ENCODE results near the gene LBHD1. TPM values are rescaled to one million over a fixed set of nuclear protein-coding genes. Genes with fewer than 3 reads are reported as not detected.
"Not testable (repeated sequence)": the region's sequence is repeated elsewhere in the genome, so short reads cannot be mapped to it uniquely, and the experiment has no call there.

LBHD1 gene
- total RNA-seq, 3 donors from 2014 or later: 17.0 to 22.2 (median 19.2) TPM

DNA sequence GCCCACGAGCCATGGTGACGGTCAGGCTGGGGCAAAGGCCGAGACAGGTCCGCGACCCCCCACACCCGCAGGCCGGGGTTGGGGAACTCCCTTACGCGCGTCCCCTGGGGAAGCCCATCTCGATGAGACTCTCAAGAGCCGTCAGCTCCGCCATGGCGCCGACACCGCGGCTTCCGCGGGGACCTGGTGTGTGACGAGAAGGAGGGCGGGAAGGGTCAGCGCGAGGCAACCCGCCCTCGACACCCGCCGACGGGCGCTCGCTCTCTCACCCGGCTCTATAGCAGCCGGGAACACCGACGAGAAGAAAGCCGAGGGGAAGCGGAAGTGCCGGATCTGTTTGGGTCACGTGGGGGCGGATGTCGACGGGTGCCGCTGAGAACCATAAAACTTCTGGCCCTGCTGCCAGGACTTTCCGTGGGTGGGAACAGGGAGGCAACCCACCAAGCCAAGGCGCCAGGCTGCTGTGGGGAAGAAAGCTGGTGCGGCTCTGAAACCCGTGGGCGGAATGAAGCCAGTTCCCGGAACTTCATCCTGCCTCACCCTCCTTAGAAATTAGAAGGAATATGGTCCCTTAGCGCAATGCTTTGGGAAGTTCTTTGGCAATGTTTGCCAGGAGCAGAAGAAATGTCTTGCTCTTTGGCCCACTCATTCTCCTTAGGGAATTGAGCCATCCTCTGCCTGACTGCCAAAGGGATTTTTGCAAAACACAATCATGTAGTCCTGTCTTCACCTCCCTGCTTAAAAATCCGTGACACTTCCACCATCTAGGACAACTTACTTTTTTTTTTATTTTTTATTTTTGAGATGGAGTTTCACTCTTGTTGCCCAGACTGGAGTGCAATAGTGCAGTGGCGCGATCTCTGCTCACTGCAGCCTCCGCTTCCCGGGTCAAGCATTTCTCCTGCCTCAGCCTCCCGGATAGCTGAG, 7.0 kb upstream of the LBHD1 start, which contains the start of gene UBXN1:
UBXN1 (minus strand) TSS at position 304 of the 927 bp plus-strand sequence; CDS start at position 154, 150 bp downstream.
- no peaks in the 10 kb centered on the region for H3K27me3 Mint-ChIP-seq (ENCODE audit: low read depth)
- DNase-seq (peak; percentile 78), ATAC-seq (peak; percentile 86 to 90)
- H3K4me3 Mint-ChIP-seq: peak within 1 kb of the TSS; percentile 90
- peaks cover 13% of the 10 kb centered on the region for H3K36me3 Mint-ChIP-seq (ENCODE audit: insufficient read depth)
- no peaks in the 10 kb centered on the region for H3K9me3 Mint-ChIP-seq
- peaks cover 26% of the 10 kb centered on the region for H3K4me1 Mint-ChIP-seq (ENCODE audit: low read depth)

GRCh38 chr11:62678433-62678769, 6.3 kb upstream of the LBHD1 start:
- ATAC-seq (no peak), DNase-seq (no peak)
- Mint-ChIP-seq H3K9me3 (no peaks in the 10 kb centered on the region), H3K4me1 (ENCODE audit: low read depth) (peaks cover 26% of the 10 kb centered on the region), H3K4me3 (peak overlapping the region; percentile 90), H3K27me3 (ENCODE audit: low read depth) (no peaks in the 10 kb centered on the region), H3K36me3 (ENCODE audit: insufficient read depth) (peaks cover 13% of the 10 kb centered on the region)

DNA sequence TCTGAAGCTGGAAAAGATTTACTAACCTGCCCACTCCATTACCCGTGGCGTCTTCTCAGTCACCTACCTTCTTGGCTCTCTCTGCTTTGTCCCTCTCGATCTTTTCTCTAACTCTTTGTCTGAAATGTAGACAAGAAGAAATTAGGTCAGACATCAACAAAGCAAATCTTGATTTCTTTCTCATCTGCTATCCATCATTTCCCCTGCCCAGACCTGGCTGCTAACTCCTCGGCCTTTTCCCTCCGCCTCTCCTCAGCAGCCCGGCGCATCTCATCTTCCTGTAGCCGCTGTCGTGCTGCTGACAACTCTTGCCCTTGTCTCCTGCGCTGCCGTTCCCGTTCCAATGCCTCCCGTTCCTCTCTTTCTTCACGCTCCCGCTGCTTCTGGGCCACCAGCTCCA, 5.6 kb upstream of the LBHD1 start:
- Mint-ChIP-seq H3K27me3 (ENCODE audit: low read depth) (no peaks in the 10 kb centered on the region), H3K4me3 (peak overlapping the region; percentile 90), H3K9me3 (no peaks in the 10 kb centered on the region), H3K36me3 (ENCODE audit: insufficient read depth) (peaks cover 13% of the 10 kb centered on the region), H3K4me1 (ENCODE audit: low read depth) (peaks cover 29% of the 10 kb centered on the region)
- no peak for DNase-seq
- ATAC-seq: no peak

- no peak for ATAC-seq
- Mint-ChIP-seq H3K36me3 (ENCODE audit: insufficient read depth) (peaks cover 13% of the 10 kb centered on the region), H3K27me3 (ENCODE audit: low read depth) (no peaks in the 10 kb centered on the region)
Measured at GRCh38 chr11:62677156-62677555, 5.1 kb upstream of the LBHD1 start.

GRCh38 chr11:62676698-62677097, 4.6 kb upstream of the LBHD1 start:
- peaks cover 13% of the 10 kb centered on the region for H3K36me3 Mint-ChIP-seq (ENCODE audit: insufficient read depth)
- no peaks in the 10 kb centered on the region for H3K9me3 Mint-ChIP-seq
- DNase-seq (no peak), ATAC-seq (no peak)
- H3K27me3 Mint-ChIP-seq (ENCODE audit: low read depth): no peaks in the 10 kb centered on the region
- peaks cover 35% of the 10 kb centered on the region for H3K4me1 Mint-ChIP-seq (ENCODE audit: low read depth)
- peak overlapping the region; percentile 90 for H3K4me3 Mint-ChIP-seq

More at GRCh38 chr11:62677156-62677555, 5.1 kb upstream of the LBHD1 start:
- peak overlapping the region; percentile 90 for H3K4me3 Mint-ChIP-seq
- no peak for DNase-seq
- peaks cover 33% of the 10 kb centered on the region for H3K4me1 Mint-ChIP-seq (ENCODE audit: low read depth)
- H3K9me3 Mint-ChIP-seq: no peaks in the 10 kb centered on the region

- not testable (repeated sequence) for ATAC-seq; H3K4me3 Mint-ChIP-seq; DNase-seq; H3K27me3 Mint-ChIP-seq (ENCODE audit: low read depth); H3K9me3 Mint-ChIP-seq
- H3K4me1 Mint-ChIP-seq (ENCODE audit: low read depth): peaks cover 31% of the 10 kb centered on the region
- H3K36me3 Mint-ChIP-seq (ENCODE audit: insufficient read depth): peaks cover 13% of the 10 kb centered on the region
Measured at GRCh38 chr11:62675415-62675814, 3.3 kb upstream of the LBHD1 start.

DNA sequence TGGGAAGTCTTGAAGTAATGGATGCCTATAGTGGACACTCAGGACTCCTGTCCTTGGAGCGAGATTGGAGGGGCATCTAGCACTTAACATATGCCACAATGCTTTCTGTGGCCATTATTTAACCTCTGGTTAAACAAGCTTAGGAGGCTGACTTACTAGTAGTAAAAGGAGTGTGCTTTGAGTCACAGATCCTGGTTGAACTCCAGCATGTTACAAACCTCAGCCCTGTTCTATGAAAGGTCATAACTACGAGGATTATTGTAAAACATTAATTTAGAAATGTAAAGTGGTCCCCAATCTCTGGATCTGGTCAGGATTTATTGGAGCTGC, 1.1 kb upstream of the LBHD1 start:
- H3K4me1 Mint-ChIP-seq (ENCODE audit: low read depth): peaks cover 35% of the 10 kb centered on the region

GRCh38 chr11:62671236-62671607, 845 bp downstream of the LBHD1 start:
- Mint-ChIP-seq H3K4me1 (ENCODE audit: low read depth) (peaks cover 32% of the 10 kb centered on the region), H3K9me3 (no peaks in the 10 kb centered on the region), H3K27me3 (ENCODE audit: low read depth) (no peaks in the 10 kb centered on the region), H3K36me3 (ENCODE audit: insufficient read depth) (peaks cover 19% of the 10 kb centered on the region), H3K4me3 (peak overlapping the region; percentile 98)
- peak; percentile 7 to 15 for ATAC-seq
- DNase-seq: no peak

More for the DNA sequence above, 1.1 kb upstream of the LBHD1 start:
- H3K36me3 Mint-ChIP-seq (ENCODE audit: insufficient read depth): peaks cover 15% of the 10 kb centered on the region
- H3K4me3 Mint-ChIP-seq: peak overlapping the region; percentile 98
- no peak for ATAC-seq
- H3K27me3 Mint-ChIP-seq (ENCODE audit: low read depth): no peaks in the 10 kb centered on the region
- DNase-seq: no peak
- no peaks in the 10 kb centered on the region for H3K9me3 Mint-ChIP-seq

DNA sequence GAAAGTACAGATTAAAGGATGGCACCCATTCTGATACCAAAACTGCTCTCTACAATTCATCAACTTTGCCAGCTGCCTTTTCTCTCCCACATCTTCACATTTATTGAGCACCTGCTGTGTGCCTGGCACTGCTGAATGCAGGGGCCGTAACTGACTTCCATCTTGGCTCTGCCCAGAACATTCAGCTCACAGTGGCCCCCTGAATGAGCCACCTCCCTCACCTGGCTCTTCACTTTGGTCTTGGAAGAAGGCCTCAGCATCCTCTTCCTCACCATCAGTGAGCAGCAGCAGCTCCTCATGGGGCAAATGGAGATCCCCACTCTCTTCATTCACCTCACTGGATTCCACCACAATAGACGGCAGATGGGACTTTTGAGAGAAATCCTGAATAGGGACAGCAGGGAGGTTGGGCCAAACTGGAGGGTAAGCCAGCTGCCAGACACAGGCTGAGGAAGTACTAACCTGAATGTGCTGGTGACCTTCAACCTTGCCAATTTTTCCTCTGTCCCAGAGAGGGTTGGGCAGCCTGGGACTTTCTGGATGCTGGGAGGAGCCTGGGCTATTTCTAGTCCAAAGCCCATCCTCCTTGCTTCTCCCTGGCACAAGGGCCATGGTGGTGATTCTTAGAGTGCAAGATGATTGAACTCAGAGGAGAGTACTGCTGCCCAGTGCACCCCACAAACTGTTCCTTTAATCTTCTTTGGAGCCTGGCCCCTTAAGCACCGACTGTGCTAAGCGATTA, 2.5 kb downstream of the LBHD1 start:
- Mint-ChIP-seq H3K4me3 (peak overlapping the region; percentile 98), H3K36me3 (ENCODE audit: insufficient read depth) (peaks cover 23% of the 10 kb centered on the region), H3K27me3 (ENCODE audit: low read depth) (no peaks in the 10 kb centered on the region), H3K4me1 (ENCODE audit: low read depth) (peaks cover 30% of the 10 kb centered on the region), H3K9me3 (no peaks in the 10 kb centered on the region)
- DNase-seq (no peak), ATAC-seq (no peak)

DNA sequence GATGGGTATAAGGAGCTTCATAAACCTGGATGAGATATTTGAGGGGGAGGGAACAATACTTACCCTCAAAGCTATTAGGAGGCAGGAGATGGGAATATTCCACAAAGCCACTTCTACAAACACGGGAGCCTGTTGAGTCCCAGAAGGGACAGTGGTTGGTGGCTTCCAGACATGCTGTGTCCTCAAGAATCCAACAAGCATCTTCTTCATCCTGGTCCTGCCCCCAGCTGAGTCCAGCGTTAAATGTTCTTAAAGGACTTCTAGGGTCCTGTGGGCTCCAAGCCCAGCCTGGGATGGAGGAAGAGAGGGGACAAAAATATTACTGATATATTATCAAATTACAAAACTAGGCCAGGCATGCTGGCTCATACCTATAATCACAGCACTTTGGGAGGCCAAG, 4.6 kb downstream of the LBHD1 start:
- no peaks in the 10 kb centered on the region for H3K27me3 Mint-ChIP-seq (ENCODE audit: low read depth)
- ATAC-seq (no peak), DNase-seq (no peak)
- peaks cover 33% of the 10 kb centered on the region for H3K4me1 Mint-ChIP-seq (ENCODE audit: low read depth)
- H3K36me3 Mint-ChIP-seq (ENCODE audit: insufficient read depth): peaks cover 26% of the 10 kb centered on the region
- H3K4me3 Mint-ChIP-seq: peak overlapping the region; percentile 98
- no peaks in the 10 kb centered on the region for H3K9me3 Mint-ChIP-seq

DNA sequence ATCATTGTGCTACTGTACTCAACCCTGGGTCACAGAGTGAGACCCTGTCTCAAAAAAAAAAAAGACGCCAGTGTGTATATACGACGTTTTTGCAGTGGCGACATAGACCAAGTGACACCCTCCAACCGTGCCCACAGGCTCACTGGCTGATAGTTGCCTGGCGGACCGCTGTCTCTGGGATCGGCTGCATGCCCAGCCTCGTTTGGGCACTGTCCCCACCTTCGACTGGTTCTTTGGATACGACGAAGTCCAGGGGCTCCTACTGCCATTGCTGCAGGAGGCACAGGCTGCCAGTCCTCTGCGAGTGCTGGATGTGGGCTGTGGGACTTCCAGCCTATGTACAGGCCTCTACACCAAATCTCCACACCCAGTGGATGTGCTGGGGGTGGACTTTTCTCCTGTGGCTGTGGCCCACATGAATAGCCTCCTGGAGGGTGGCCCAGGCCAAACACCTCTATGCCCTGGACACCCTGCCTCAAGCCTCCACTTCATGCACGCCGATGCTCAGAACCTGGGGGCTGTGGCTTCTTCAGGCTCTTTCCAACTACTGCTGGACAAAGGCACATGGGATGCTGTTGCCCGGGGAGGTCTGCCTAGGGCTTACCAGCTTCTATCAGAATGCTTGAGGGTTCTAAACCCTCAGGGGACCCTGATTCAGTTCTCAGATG, 5.7 kb downstream of the LBHD1 start:
- H3K36me3 Mint-ChIP-seq (ENCODE audit: insufficient read depth): peaks cover 26% of the 10 kb centered on the region

GRCh38 chr11:62665599-62666258, 6.3 kb downstream of the LBHD1 start:
- DNase-seq (peak; percentile 63), ATAC-seq (peak; percentile 27 to 38)
- Mint-ChIP-seq H3K4me3 (peak overlapping the region; percentile 98), H3K4me1 (ENCODE audit: low read depth) (peaks cover 30% of the 10 kb centered on the region), H3K27me3 (ENCODE audit: low read depth) (no peaks in the 10 kb centered on the region), H3K36me3 (ENCODE audit: insufficient read depth) (peaks cover 26% of the 10 kb centered on the region), H3K9me3 (no peaks in the 10 kb centered on the region)

More for the DNA sequence above, 5.7 kb downstream of the LBHD1 start:
- DNase-seq (no peak), ATAC-seq (no peak)
- Mint-ChIP-seq H3K27me3 (ENCODE audit: low read depth) (no peaks in the 10 kb centered on the region), H3K9me3 (no peaks in the 10 kb centered on the region), H3K4me3 (peak overlapping the region; percentile 98), H3K4me1 (ENCODE audit: low read depth) (peaks cover 30% of the 10 kb centered on the region)

GRCh38 chr11:62665075-62665598, 6.9 kb downstream of the LBHD1 start, which contains the start of the genes C11orf98 and CSKMT:
Gene C11orf98, minus strand, starts transcription at chr11:62665210. Its CDS starts 41 bp downstream, at chr11:62665169.
Gene CSKMT, plus strand, starts transcription at chr11:62665312. Its CDS starts 568 bp downstream, at chr11:62665880.
- Mint-ChIP-seq H3K36me3 (ENCODE audit: insufficient read depth) (peaks cover 26% of the 10 kb centered on the region), H3K9me3 (no peaks in the 10 kb centered on the region), H3K4me3 (peak within 1 kb of the TSS; percentile 98)

More at GRCh38 chr11:62665075-62665598, 6.9 kb downstream of the LBHD1 start, which contains the start of the genes C11orf98 and CSKMT:
- ATAC-seq (peak; percentile 89 to 91), DNase-seq (peak; percentile 96)
- H3K4me1 Mint-ChIP-seq (ENCODE audit: low read depth): peaks cover 26% of the 10 kb centered on the region
- H3K27me3 Mint-ChIP-seq (ENCODE audit: low read depth): no peaks in the 10 kb centered on the region

Data from activated T-cell treated with anti-CD3 and anti-CD28 coated beads, Interleukin-2, amount 50 U/mL, for 4 hours (primary cell).